Esophagus squamous epithelium (tissue), 4 donors: ENCODE measurements around the gene SRGAP2C.
"Not testable (repeated sequence)": the region's sequence is repeated elsewhere in the genome, so short reads cannot be mapped to it uniquely, and the experiment has no call there.

Experiments
- CTCF ChIP-seq, 6 experiments: fragments of 450-650 bp in 4 of 6; fragments of 200-600 bp in 2 of 6; sonication (generic) in 2 of 6; IDR thresholded peaks; one replicate each; pipeline ENCODE4 v1.5.1; 2016 to 2019; ENCODE audit warnings: antibody characterized with exemption in 6 of 6, mild to moderate bottlenecking in 4 of 6, moderate library complexity in 4 of 6
- POLR2A ChIP-seq, 4 donors: fragments of 450-650 bp; IDR thresholded peaks; one replicate each; pipeline ENCODE4 v1.6.1; 2017; ENCODE audit warnings: antibody characterized with exemption in 4 of 4, mild to moderate bottlenecking in 4 of 4, moderate library complexity in 3 of 4

- not testable (repeated sequence) for TF ChIP-seq CTCF, POLR2A (IDR thresholded peaks at IDR 0.05)
Measured at GRCh38 chr1:121200985-121201981, 16.5 kb downstream of the SRGAP2C start.
